Sigmoid colon (tissue), 4 donors: ENCODE measurements around the gene KRTAP12-4.
"Not testable (repeated sequence)": the region's sequence is repeated elsewhere in the genome, so short reads cannot be mapped to it uniquely, and the experiment has no call there.

Experiments
- EP300 ChIP-seq, 4 donors: sonication (generic); formaldehyde crosslinking; IDR thresholded peaks; one replicate each; pipeline ENCODE4 v1.6.1; 2017; ENCODE audit warnings: antibody characterized with exemption in 4 of 4
- POLR2A ChIP-seq, 2 donors: fragments of 450-650 bp; IDR thresholded peaks; one replicate each; pipeline ENCODE4 v1.6.1; 2016; ENCODE audit warnings: antibody characterized with exemption in 2 of 2, mild to moderate bottlenecking in 2 of 2, moderate library complexity in 2 of 2
- POLR2AphosphoS5 ChIP-seq, 4 donors: sonication (generic); formaldehyde crosslinking; IDR thresholded peaks; one replicate each; pipeline ENCODE4 v1.6.1; 2017; ENCODE audit warnings: antibody characterized with exemption in 4 of 4

DNA sequence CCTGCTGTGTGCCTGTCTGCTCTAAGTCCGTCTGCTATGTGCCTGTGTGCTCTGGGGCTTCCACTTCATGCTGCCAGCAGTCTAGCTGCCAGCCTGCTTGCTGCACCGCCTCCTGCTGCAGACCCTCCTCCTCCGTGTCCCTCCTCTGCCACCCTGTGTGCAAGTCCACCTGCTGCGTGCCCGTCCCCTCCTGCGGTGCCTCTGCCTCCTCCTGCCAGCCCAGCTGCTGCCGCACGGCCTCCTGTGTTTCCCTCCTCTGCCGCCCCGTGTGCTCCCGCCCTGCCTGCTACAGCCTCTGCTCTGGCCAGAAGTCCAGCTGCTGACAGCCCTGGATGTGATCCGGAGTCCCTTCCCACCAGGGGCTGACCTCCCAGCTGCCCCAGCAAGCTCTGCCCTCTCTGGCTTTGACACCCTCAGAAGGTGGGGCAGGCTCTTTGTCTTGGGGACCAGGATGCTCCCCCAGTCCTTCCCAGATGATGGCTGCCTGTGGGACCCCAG lies 16.6 kb downstream of the KRTAP12-4 start:
- not testable (repeated sequence) for TF ChIP-seq POLR2A, POLR2AphosphoS5, EP300 (IDR thresholded peaks at IDR 0.05)
